Measurements from ENCODE around the gene GPS1. TPM values are rescaled to one million over a fixed set of nuclear protein-coding genes. Genes with fewer than 3 reads are reported as not detected.
A peak's percentile ranks its signal among the peaks of the same experiment; 100 is the strongest.

GPS1 gene
- total and polyA plus RNA-seq, 2 of the 4 experiments (the other 2 are of a cell fraction) = 157 to 181 TPM

DNA sequence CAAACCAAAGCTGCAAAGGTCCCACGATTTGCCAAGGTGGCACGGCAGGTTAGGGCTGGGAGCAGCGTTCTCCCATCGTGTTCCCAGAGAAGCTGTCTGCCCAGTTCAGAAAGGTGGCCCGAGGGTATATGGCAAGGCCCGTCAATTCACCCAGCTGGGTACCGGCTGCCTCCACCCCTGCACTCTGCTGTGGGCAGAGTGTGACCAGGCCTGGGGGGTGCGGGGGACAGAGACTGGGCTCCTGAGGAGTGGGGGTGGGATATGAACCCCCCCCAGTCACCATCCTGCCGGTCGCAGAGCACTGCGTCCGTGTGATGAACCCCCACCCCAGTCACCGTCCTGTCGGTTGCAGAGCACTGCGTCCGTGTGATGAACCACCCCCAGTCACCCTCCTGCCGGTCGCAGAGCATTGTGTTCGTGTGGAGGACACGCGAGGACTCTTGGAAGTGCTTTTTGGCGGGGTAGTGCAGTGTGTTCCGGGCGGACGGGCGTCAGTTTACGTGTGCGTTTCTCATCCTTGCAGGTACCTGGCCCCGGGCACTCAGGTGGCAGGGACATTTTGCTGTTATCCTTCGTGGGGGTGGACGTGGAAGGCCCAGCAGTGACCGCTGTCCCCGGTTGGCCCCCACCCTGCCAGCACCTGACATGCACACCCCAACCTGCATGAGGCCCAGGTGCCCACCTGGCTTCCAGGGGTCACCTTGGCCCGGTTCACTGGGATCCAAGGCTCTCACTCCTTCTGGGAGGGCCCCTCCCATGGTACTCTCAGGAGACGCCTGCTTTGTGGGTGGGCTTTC is 49.0 kb downstream of the GPS1 start:
- Histone ChIP-seq H2BK20ac (ENCODE audit: low read depth, low read length) (no peak overlapping the region), H3K18ac (ENCODE audit: low read depth, low read length) (no peak overlapping the region), H3K79me1 (ENCODE audit: low read depth in 1 of 2, low read length in 2 of 2) (peaks cover 0 to 36% of the 10 kb centered on the region in 2 experiments; a peak in 3 of 4 replicates), H3K56ac (ENCODE audit: extremely low read depth, insufficient read depth, low read length) (no peak overlapping the region), H2BK120ac (ENCODE audit: low read depth, low read length) (no peak overlapping the region), H3K4ac (ENCODE audit: low read depth, low read length) (no peak overlapping the region), H3K9me1 (ENCODE audit: insufficient read depth, low read length) (peaks cover 5% of the 10 kb centered on the region; the same call in 1 of the 2 replicates), H2AK9ac (replicated peaks; ENCODE audit: low read depth, low read length, poor library complexity) (peak overlapping the region; percentile 42), H3K4me2 (ENCODE audit: low read depth, low read length) (no peak overlapping the region), H3K14ac (replicated peaks; ENCODE audit: low read depth, low read length) (no peak overlapping the region), H4K91ac (ENCODE audit: insufficient read depth, low read depth, low read length) (no peak overlapping the region), H2AFZ (replicated peaks; ENCODE audit: low read length, poor library complexity) (no peak overlapping the region), H2BK5ac (ENCODE audit: low read depth, low read length, poor library complexity, severe bottlenecking) (no peak overlapping the region), H4K5ac (ENCODE audit: low read depth, low read length) (no peak overlapping the region), H3K27ac (ENCODE audit: insufficient read depth, low read length) (no peak overlapping the region), H3K9ac (ENCODE audit: low read depth, low read length) (no peak overlapping the region), H3K4me3 (ENCODE audit: insufficient read depth, low read depth, low read length) (no peak overlapping the region), H4K8ac (ENCODE audit: low read depth in 2 of 2, low read length in 2 of 2) (no peak overlapping the region), H2AK5ac (ENCODE audit: low read depth, low read length) (peak overlapping the region; percentile 59; the same call in 1 of the 2 replicates), H3K9me3 (ENCODE audit: control insufficient read depth, insufficient read depth, low read length) (no peaks in the 10 kb centered on the region), H3K4me1 (ENCODE audit: control insufficient read depth, insufficient read depth, low read length) (peaks cover 14% of the 10 kb centered on the region), H3K27me3 (ENCODE audit: control insufficient read depth, insufficient read depth, low read length) (no peaks in the 10 kb centered on the region), H4K20me1 (ENCODE audit: insufficient read depth, low read length) (peaks cover 18% of the 10 kb centered on the region), H3K23ac (ENCODE audit: low read depth, low read length) (no peak overlapping the region), H3K36me3 (ENCODE audit: control insufficient read depth, insufficient read depth, low read length) (peaks cover 3% of the 10 kb centered on the region), H2BK15ac (ENCODE audit: low read depth, low read length) (no peak overlapping the region)
- intact Hi-C loops (cut with micrococcal nuclease) (no loop called here), dilution Hi-C loops (cut with HindIII; ENCODE audit: low sequenced_read_pairs, unreplicated experiment) (no loop called here), in situ Hi-C loops (cut with MboI; ENCODE audit: low sequenced_read_pairs) (no loop called here)
- no TSS peak for BruUV-seq (replicated peaks)
- TF ChIP-seq BHLHE40 (IDR thresholded peaks at IDR 0.05; ENCODE audit: low read depth, low read length) (no peak), SMC3 (IDR thresholded peaks at IDR 0.05; ENCODE audit: low read depth, low read length) (no peak), CEBPB (IDR thresholded peaks at IDR 0.05; ENCODE audit: low read depth, low read length) (no peak), MAFK (IDR thresholded peaks at IDR 0.05; ENCODE audit: low read depth, low read length) (no peak), RCOR1 (IDR thresholded peaks at IDR 0.05; ENCODE audit: insufficient replicate concordance, low read length) (no peak), MAZ (IDR thresholded peaks at IDR 0.05; ENCODE audit: borderline replicate concordance, low read depth, low read length) (no peak), RAD21 (IDR thresholded peaks at IDR 0.05; ENCODE audit: low read length) (no peak), RFX5 (IDR thresholded peaks at IDR 0.05; ENCODE audit: low read depth, low read length) (no peak)
- DNase-seq = no peak
- 98% methylated on average over 21 of the region's 35 CpGs; no CpG with 5 or more reads in 1 of the 2 experiments for WGBS, 2 experiments (ENCODE audit: extremely low coverage in 2 of 2, insufficient read length in 1 of 2)
- POLR2A ChIA-PET (ENCODE audit: unreplicated experiment) = no interaction called here
- ATAC-seq (ENCODE audit: low read depth) = no peak
- CTCF ChIA-PET = no interaction called here

Measured in IMR-90 (cell line).